Naive thymus-derived CD8-positive, alpha-beta T cell (primary cell): ENCODE results near the gene NRN1. TPM values are rescaled to one million over a fixed set of nuclear protein-coding genes. Genes with fewer than 3 reads are reported as not detected.
A peak's percentile ranks its signal among the peaks of the same experiment; 100 is the strongest.

Experiments used
- ATAC-seq, 2 donors: fragments of 150-1000 bp; cut with Tn5 transposase in 1 of 2; sonication (Bioruptor Pico), chemical (Tn5 transposase) in 1 of 2; 1 replicate in 1 of 2; 2 replicates in 1 of 2; pipeline ENCODE4 v1.10.0; 2021; ENCODE audit warnings: mild to moderate bottlenecking in 2 of 2, moderate library complexity in 2 of 2
- POLR2A ChIA-PET: fragments of 350-600 bp; sonication (Branson Sonifier 250); formaldehyde crosslinking; loops from one replicate; lab custom pipeline; 2021; ENCODE audit warnings: antibody characterized with exemption; lab: Charles Lee
- DNase-seq, 10 donors: peaks; one replicate each; pipeline versions ENCODE4 v3.0.0 to v3.0.0-alpha.2; 2020 to 2022
- H3K27ac Mint-ChIP-seq, 10 donors: one replicate each; pipeline ENCODE4 v1.8.0; 2020 to 2022; ENCODE audit warnings: mild to moderate bottlenecking in 10 of 10, mixed read lengths in 10 of 10, moderate library complexity in 4 of 10, inconsistent platforms in 1 of 10
- H3K27me3 Mint-ChIP-seq, 5 donors: one replicate each; pipeline ENCODE4 v1.8.0; 2021 to 2022; ENCODE audit warnings: mixed read lengths in 5 of 5
- H3K36me3 Mint-ChIP-seq, 3 donors: one replicate each; pipeline ENCODE4 v1.8.0; 2020 to 2022; ENCODE audit warnings: mixed read lengths in 3 of 3, mild to moderate bottlenecking in 2 of 3, inconsistent platforms in 1 of 3
- H3K4me1 Mint-ChIP-seq, 4 donors: one replicate each; pipeline ENCODE4 v1.8.0; 2021 to 2022; ENCODE audit warnings: mixed read lengths in 4 of 4
- H3K4me3 Mint-ChIP-seq, 10 donors: one replicate each; pipeline ENCODE4 v1.8.0; 2020 to 2022; ENCODE audit warnings: mild to moderate bottlenecking in 10 of 10, mixed read lengths in 10 of 10, moderate library complexity in 6 of 10, inconsistent platforms in 1 of 10
- H3K9me3 Mint-ChIP-seq, 9 donors: one replicate each; pipeline ENCODE4 v1.8.0; 2020 to 2022; ENCODE audit warnings: mixed read lengths in 9 of 9, mild to moderate bottlenecking in 3 of 9, inconsistent platforms in 1 of 9, moderate library complexity in 1 of 9
- polyA plus RNA-seq, 3 donors: library from polyadenylated mRNA; unstranded; fragments of 300-500 nt; fragmentation: Illumina TruSeq; gene quantifications; one replicate each; pipeline ENCODE4 v1.2.3, GENCODE V29; 2021
- total RNA-seq, 8 experiments: library from RNA in 2 of 8; stranded (reverse) in 2 of 8; gene quantifications; one replicate each; pipeline ENCODE4 v1.2.3 and lab custom pipeline; 2021 to 2026

Gene NRN1
- total and polyA plus RNA-seq, 5 experiments from 2014 or later: 0.11 to 0.65 (median 0.13) TPM; not detected in 2

DNA sequence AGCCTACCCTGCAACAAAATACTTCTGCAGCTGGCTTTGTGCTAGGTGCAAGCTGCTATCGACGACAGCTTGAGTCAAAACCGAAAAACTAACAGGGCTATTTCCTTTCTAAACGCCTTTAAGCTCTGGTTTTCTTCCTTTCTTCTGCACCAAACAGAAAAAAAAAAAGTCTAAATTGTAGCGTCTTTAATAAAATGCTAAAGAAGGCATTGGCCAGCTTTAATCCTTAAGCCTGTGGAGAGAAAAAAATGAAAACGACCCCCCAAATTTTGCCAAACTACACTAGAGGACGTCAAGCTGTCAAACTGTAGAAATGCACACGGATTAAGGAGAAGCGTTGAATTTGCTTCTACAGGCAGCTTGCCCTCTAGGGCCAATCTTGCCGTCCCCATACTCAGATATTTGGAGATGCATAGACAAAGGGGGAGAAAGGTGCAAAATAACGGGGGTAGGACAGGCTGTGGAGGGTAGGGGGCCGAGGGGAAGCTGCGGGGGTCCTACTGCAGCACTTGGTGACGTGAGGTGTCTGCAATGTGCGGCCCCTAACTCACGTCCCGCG is 1.4 kb upstream of the NRN1 start:
- ATAC-seq: peak; percentile 4 to 6
- Mint-ChIP-seq H3K4me3 (peak overlapping the region; percentile 66 to 86 (median 78)), H3K4me1 (peaks cover 24 to 60% (median 42%) of the 10 kb centered on the region in 4 donors), H3K36me3 (peaks cover 2 to 22% (median 12%) of the 10 kb centered on the region in 3 donors), H3K9me3 (peaks cover 0 to 23% (median 7%) of the 10 kb centered on the region in 9 donors), H3K27me3 (peaks cover 33 to 91% (median 67%) of the 10 kb centered on the region in 5 donors), H3K27ac (peak overlapping the region in 2 of 10 donors; percentile 48 to 84)
- DNase-seq: peak in 1 of 10 donors; percentile 29
- POLR2A ChIA-PET: interaction anchor here (1.3 to 1.5 kb wide), 2 partner anchors 14 to 24 kb away, joined by 3 read pairs; no protein-coding TSS in a partner anchor

DNA sequence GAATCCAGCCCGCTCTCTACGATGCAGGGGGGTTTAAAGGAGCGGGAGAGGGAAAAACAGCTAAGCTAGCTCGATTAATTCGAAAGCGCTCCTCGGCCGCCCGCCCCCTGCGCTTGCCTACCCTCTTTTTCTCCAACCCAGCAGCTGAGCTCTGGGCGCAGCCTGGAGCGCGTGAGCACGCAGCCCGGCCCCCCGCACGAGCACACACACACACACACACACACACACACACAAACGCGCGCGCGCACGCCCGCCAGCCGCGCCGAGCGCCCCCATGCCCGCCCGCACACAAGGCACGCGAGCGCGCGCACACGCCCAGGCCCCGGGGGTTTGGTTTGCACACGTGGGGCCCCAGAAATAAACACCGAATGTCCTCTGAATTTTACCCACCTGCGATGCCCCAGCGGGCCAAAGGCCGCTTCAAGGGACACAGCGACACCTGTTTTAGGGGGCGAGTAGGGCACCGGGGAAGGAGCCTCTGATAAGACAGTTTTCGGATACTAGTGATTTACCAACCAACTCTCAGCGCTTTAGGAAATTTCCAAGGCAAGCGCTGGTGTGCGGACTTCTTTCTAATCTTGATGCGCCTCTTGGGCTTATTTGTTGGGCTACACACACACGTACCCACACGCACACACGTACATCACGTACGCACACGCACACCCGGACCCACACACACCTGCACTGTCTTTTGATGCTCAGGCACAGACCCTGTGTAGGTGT is 802 bp upstream of the NRN1 start:
- DNase-seq: peak in 4 of 10 donors; percentile 31 to 53 (median 42)
- Mint-ChIP-seq H3K4me1 (peaks cover 27 to 67% (median 49%) of the 10 kb centered on the region in 4 donors), H3K27me3 (peaks cover 36 to 91% (median 67%) of the 10 kb centered on the region in 5 donors), H3K36me3 (peaks cover 2 to 25% (median 12%) of the 10 kb centered on the region in 3 donors), H3K4me3 (peak overlapping the region; percentile 66 to 86 (median 78)), H3K9me3 (peaks cover 0 to 23% (median 12%) of the 10 kb centered on the region in 9 donors), H3K27ac (peak overlapping the region in 3 of 10 donors; percentile 29 to 84 (median 48))
- POLR2A ChIA-PET: interaction anchor here (0.6 to 1.5 kb wide), 5 partner anchors 11 to 124 kb away, joined by 3 to 5 read pairs (median 3); no protein-coding TSS in a partner anchor
- ATAC-seq: peak; percentile 43 to 48

DNA sequence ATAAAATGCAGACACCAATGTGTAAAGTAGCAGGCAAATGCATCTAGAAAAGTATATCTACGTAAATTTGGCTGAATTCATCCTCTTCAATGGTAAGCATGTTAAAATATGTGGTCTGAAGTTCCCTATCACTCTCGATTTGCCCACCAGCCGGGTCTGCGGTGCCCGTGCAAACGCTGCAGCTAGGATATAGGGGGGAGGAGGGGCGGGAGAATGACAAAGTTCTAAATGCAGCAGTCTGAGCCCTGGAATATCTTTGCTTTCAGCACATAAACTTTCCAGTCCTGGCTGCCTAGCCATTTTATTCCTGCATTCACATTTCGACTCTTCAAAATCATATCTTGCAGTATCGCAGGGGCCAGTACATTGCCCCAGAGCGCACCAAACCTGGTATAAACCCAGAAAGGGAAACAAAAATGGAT is 708 bp downstream of the NRN1 start:
- H3K27me3 Mint-ChIP-seq: peaks cover 42 to 97% (median 65%) of the 10 kb centered on the region in 5 donors
- POLR2A ChIA-PET: no interaction called here
- peaks cover 2 to 25% (median 12%) of the 10 kb centered on the region in 3 donors for H3K36me3 Mint-ChIP-seq
- peaks cover 31 to 81% (median 61%) of the 10 kb centered on the region in 4 donors for H3K4me1 Mint-ChIP-seq
- peak overlapping the region in 6 of 10 donors; percentile 0 to 80 (median 46) for H3K4me3 Mint-ChIP-seq
- no peak for DNase-seq
- no peak for ATAC-seq
- peak overlapping the region in 3 of 10 donors; percentile 59 to 91 (median 63) for H3K27ac Mint-ChIP-seq
- H3K9me3 Mint-ChIP-seq: peaks cover 0 to 23% (median 12%) of the 10 kb centered on the region in 9 donors

DNA sequence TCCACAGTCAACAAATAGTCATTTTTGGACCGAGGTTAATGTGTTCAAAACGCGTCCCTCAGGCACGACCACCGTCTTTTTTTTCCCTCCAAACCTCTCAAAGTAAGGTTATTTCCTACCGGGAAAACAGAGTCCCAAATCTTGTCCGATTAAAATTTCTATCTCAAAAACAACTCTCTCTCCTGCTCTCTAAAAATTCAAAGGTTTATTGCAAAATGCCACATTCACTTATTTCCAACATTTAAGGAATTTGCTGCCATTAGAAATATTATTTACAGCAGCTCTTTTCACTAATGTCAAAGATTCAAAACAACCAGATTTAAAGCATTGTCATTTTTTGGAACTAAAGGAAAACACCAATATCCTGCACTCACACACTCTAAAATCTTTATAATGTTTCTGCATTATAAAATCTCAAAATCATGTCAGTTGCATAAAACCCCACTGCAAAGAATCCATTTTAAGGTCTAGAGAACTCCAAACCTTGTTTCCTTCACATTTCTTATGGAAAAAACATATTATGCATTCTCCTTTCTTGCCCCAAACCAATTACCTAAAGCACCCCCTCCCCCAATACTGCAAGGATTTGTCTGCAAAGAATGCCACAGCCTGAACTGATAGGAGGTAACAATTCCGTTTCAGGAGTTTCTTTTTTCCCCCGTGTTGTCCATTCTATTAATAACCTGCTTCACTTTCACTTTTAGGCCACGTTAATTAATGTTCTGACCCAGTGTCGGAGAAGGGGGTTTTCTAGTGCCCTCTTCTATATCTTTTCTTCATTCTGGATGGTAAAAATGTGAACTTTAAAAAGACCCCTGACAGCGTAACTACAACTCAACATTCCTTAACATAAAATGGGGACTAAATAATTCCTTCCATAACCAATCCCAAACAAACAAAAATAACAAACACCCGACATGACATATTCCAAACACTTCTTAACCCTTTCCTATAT is 1.4 kb downstream of the NRN1 start:
- POLR2A ChIA-PET: no interaction called here
- H3K27me3 Mint-ChIP-seq: peaks cover 47 to 97% (median 69%) of the 10 kb centered on the region in 5 donors
- peak overlapping the region in 7 of 10 donors; percentile 6 to 91 (median 59) for H3K27ac Mint-ChIP-seq
- peaks cover 31 to 83% (median 62%) of the 10 kb centered on the region in 4 donors for H3K4me1 Mint-ChIP-seq
- DNase-seq (peak in 1 of 10 donors; percentile 13), ATAC-seq (no peak)
- H3K9me3 Mint-ChIP-seq: peaks cover 1 to 25% (median 12%) of the 10 kb centered on the region in 9 donors
- H3K4me3 Mint-ChIP-seq: peak overlapping the region; percentile 28 to 86 (median 79)
- peaks cover 2 to 27% (median 12%) of the 10 kb centered on the region in 3 donors for H3K36me3 Mint-ChIP-seq

DNA sequence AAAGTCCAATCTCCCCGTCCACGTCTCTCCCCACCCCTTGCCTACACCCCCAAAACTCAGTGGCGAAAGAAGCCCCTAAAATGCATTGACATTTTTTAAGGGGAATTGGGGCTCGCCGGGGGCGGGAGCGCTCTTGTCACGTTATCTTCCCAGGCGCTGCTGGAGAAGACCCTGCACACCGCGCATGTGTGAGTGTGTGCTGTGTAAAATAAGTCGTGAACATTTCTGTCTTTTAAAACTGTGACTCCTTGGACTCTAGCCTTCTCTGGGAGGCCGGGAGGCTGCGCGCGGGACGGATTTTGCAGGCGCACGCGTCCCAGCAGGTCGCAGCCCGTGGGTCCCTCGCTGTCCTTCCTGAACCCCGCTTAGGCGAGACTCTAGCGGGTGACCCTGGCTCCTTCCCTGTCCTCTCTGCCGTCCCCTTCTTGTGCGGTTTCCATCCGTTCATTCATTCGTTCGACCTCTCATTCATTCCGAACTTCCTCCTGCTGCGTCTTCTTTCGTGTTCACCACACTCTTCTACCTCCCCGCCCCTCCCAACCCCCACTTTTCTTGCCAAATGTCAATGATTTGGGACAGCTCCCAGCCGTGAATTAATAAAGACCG is 2.2 kb downstream of the NRN1 start:
- Mint-ChIP-seq H3K4me1 (peaks cover 39 to 90% (median 69%) of the 10 kb centered on the region in 4 donors), H3K4me3 (peak overlapping the region; percentile 71 to 87 (median 80)), H3K27ac (peak overlapping the region in 4 of 10 donors; percentile 1 to 91 (median 58)), H3K9me3 (peaks cover 2 to 32% (median 12%) of the 10 kb centered on the region in 9 donors), H3K27me3 (peaks cover 53 to 97% (median 75%) of the 10 kb centered on the region in 5 donors), H3K36me3 (peaks cover 2 to 35% (median 12%) of the 10 kb centered on the region in 3 donors)
- ATAC-seq: no peak
- DNase-seq: peak in 1 of 10 donors; percentile 12
- POLR2A ChIA-PET: interaction anchor here (1.0 kb wide), 1 partner anchor 20 kb away, joined by 3 read pairs; no protein-coding TSS in a partner anchor

DNA sequence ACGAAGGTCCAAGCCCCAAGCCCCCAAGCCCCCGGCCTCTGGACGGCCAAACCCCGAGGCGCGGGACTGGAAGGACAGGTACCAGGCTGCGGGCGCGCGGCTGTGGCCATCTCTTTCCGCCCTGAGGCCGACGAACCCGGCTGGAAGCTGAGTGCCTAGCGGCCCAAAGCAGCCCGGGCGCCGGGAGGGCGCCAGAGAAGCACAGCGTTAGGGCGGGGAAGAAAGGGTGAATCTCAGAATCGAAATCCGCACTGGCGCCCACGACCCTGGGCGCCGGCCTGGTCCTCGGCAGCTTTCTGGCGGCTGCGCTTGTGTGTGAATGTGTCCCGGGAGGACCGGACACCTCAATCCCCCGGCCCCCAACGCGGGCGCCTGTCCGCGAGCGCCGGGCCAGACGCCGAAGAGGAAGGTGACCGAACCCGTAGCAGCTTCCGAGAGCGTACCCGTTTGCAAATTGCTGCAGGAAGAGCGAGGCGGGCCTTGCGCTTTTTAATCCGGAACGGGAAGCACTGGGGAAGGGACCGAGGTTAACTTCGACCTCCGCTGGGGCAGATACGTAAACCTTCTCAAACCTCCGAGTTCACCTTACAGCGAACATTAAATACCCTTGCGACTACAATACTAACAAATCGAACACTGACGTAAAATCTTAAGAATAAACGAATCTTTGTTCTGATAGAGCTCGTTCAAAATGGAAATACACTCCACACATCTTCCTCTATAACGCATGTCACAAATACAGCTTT is 2.9 kb downstream of the NRN1 start:
- peaks cover 2 to 37% (median 12%) of the 10 kb centered on the region in 3 donors for H3K36me3 Mint-ChIP-seq
- ATAC-seq (peak in 1 of 2 donors; percentile 25), DNase-seq (peak in 5 of 10 donors; percentile 17 to 69 (median 50))
- peak overlapping the region in 5 of 10 donors; percentile 1 to 89 (median 58) for H3K27ac Mint-ChIP-seq
- POLR2A ChIA-PET: interaction anchor here (1.0 to 1.5 kb wide), 2 partner anchors 9 to 19 kb away, joined by 3 read pairs; no protein-coding TSS in a partner anchor
- peaks cover 39 to 89% (median 70%) of the 10 kb centered on the region in 4 donors for H3K4me1 Mint-ChIP-seq
- H3K9me3 Mint-ChIP-seq: peaks cover 2 to 33% (median 12%) of the 10 kb centered on the region in 9 donors
- H3K27me3 Mint-ChIP-seq: peaks cover 53 to 97% (median 73%) of the 10 kb centered on the region in 5 donors
- H3K4me3 Mint-ChIP-seq: peak overlapping the region; percentile 71 to 87 (median 80)

DNA sequence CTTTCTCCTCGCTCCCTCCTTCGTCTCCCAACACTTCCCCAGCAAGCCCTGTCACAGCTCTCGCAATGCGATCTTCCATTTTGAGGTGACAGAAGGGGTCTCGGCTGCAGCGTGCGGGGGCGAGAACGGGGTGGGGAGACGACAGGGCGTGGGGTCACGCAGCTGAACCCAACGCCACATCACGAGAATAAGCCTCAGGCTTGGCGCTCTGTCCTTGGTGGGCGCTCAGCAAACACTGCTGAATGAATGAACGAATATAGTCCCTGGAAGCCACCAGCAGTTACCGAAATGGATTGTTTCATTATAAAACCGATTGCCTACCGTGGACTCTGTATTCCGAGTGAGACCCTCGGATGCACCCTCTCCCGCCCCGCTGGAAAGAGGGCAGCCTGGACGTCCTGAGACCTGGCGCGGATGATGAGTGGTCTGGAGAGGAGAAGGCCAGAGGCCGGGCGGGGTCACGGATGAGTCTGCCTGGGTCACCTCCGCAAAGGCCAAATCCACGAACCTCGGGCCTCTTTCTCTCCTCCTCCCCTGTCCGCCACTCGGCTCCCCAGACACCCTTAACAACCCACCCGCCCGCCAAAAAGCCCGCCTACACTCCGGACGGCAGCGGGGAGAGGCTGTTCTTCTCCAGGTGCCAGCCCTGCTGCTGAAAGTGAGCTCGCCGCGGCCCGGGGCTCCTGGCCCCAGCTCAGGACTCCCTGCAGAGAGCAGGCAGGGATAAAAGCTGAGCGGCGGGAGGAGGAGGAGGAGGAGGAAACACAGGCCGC is 3.7 kb downstream of the NRN1 start:
- DNase-seq (peak in 3 of 10 donors; percentile 20 to 36 (median 20)), ATAC-seq (peak in 1 of 2 donors; percentile 6)
- Mint-ChIP-seq H3K4me1 (peaks cover 40 to 91% (median 71%) of the 10 kb centered on the region in 4 donors), H3K36me3 (peaks cover 3 to 35% (median 12%) of the 10 kb centered on the region in 3 donors), H3K4me3 (peak overlapping the region; percentile 49 to 85 (median 78)), H3K27me3 (peaks cover 56 to 98% (median 77%) of the 10 kb centered on the region in 5 donors), H3K27ac (peak overlapping the region in 5 of 10 donors; percentile 10 to 84 (median 68)), H3K9me3 (peaks cover 2 to 33% (median 12%) of the 10 kb centered on the region in 9 donors)
- POLR2A ChIA-PET: interaction anchor here (1.5 kb wide), 1 partner anchor 9 kb away, joined by 3 read pairs; no protein-coding TSS in a partner anchor

DNA sequence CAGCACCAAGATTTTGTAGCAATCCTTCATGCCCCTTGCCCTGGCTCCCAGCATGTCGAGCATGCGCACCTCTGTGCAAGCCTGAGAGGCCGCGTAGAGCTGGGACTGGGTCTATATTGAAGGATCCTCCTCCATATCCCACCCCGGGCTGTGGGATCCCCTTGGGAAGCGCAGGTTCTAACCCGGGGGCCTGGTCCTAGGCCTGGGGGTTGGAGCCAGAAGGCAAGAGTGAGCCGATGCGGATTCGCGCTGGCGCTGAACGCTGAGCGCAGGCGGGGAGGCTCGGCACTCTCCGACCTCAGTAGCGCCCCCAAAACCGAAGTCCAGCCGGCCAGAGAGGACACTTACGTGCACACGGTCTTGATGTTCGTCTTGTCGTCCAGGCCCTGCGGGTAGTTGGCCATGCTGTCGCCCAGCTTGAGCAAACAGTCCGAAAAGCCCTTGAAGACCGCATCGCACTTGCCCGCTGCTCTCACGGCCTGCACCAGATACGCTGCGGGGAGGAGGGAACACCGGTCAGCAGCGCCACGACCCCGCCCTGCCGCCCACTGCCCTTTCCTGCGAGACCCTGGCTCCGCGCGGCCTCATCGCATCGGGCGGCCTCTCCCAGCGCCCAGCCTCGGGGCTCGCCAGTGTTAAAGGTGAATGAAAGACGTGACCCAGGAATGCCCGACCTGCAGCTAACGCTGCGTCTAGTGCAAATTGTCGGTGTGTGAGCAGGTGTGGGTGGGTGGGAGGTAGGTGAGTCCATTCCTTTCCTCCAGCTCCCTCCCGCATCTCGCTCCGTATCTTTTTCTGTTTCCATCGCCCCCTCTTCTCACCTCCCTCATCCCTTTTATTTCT is 4.5 kb downstream of the NRN1 start:
- peak overlapping the region; percentile 49 to 85 (median 78) for H3K4me3 Mint-ChIP-seq

DNA sequence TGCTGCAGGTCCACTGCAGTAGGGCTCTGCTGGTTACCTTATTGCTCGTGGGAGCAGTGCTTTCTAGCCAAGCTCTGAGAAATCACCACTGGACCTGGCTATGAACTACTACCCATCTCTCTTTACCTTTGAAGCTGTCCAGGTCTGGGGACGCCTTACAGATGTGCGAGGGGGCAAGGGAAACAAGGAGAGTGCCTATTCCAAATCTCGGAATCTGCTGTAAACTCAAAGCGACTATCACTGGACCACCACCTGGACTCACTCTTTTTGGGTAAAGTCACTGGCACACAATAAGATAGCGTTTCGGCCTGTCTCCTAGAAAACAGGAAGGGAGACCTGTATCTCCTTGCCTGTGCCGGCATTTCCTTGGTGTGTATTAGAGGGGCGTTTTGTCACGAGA is 5.3 kb downstream of the NRN1 start:
- H3K27ac Mint-ChIP-seq: peak overlapping the region in 1 of 10 donors; percentile 82
- H3K27me3 Mint-ChIP-seq: peaks cover 61 to 98% (median 74%) of the 10 kb centered on the region in 5 donors
- DNase-seq (no peak), ATAC-seq (no peak)
- peaks cover 2 to 31% (median 12%) of the 10 kb centered on the region in 9 donors for H3K9me3 Mint-ChIP-seq
- POLR2A ChIA-PET: interaction anchor here (0.5 kb wide), 1 partner anchor 105 kb away, joined by 5 read pairs; no protein-coding TSS in a partner anchor
- H3K4me1 Mint-ChIP-seq: peaks cover 42 to 90% (median 71%) of the 10 kb centered on the region in 4 donors
- H3K4me3 Mint-ChIP-seq: peak overlapping the region in 9 of 10 donors; percentile 22 to 82 (median 52)
- peaks cover 3 to 28% (median 12%) of the 10 kb centered on the region in 3 donors for H3K36me3 Mint-ChIP-seq

More for the DNA sequence above, 4.5 kb downstream of the NRN1 start:
- peaks cover 3 to 30% (median 12%) of the 10 kb centered on the region in 3 donors for H3K36me3 Mint-ChIP-seq
- peaks cover 40 to 90% (median 71%) of the 10 kb centered on the region in 4 donors for H3K4me1 Mint-ChIP-seq
- DNase-seq (peak in 3 of 10 donors; percentile 32 to 44 (median 39)), ATAC-seq (peak; percentile 18 to 30)
- POLR2A ChIA-PET: interaction anchor here (0.5 to 1.5 kb wide), 2 partner anchors 8 to 105 kb away, joined by 3 to 5 read pairs; no protein-coding TSS in a partner anchor
- peaks cover 2 to 31% (median 12%) of the 10 kb centered on the region in 9 donors for H3K9me3 Mint-ChIP-seq
- peaks cover 59 to 98% (median 74%) of the 10 kb centered on the region in 5 donors for H3K27me3 Mint-ChIP-seq
- H3K27ac Mint-ChIP-seq: peak overlapping the region in 2 of 10 donors; percentile 55 to 84
